SU-DHL-6 (cell line): ENCODE measurements around the gene SLC7A7.

Source experiments
- EZH2phosphoT487 ChIP-seq: fragments of 200-600 bp; sonication (generic), shearing (Covaris generic); conservative IDR thresholded peaks from 2 replicates; pipeline ENCODE4 v1.6.1; 2018; ENCODE audit warnings: mild to moderate bottlenecking, antibody characterized with exemption, low read length, moderate library complexity, mixed read lengths
- TF ChIP-seq, protein P1 (sequence below): fragments of 200-600 bp; sonication (generic); IDR thresholded peaks from one replicate; pipeline ENCODE4 v1.5.1; 2017; ENCODE audit warnings: antibody characterized with exemption, mild to moderate bottlenecking, low read length, moderate library complexity; ENCODE audit not compliant: insufficient read depth, poor library complexity, severe bottlenecking

DNA sequence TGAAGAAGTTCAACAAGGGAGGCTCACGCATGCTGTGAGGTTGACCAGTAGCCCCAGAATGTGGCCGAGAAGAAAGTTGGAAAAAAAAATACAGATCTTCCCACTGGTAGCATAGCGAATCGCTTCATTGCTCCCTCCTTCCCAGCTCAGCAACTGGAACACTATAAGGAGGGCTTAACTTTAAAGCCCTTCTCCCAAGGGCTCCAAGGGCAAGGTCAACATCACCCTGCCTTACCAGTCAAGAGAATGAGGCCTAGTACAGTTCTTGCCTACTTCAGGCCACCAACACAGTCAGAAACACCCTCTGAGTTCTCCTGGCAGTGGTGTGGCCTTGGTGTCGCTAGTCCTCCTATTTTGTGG, 34.3 kb downstream of the SLC7A7 start:
- TF ChIP-seq, protein P1, sequence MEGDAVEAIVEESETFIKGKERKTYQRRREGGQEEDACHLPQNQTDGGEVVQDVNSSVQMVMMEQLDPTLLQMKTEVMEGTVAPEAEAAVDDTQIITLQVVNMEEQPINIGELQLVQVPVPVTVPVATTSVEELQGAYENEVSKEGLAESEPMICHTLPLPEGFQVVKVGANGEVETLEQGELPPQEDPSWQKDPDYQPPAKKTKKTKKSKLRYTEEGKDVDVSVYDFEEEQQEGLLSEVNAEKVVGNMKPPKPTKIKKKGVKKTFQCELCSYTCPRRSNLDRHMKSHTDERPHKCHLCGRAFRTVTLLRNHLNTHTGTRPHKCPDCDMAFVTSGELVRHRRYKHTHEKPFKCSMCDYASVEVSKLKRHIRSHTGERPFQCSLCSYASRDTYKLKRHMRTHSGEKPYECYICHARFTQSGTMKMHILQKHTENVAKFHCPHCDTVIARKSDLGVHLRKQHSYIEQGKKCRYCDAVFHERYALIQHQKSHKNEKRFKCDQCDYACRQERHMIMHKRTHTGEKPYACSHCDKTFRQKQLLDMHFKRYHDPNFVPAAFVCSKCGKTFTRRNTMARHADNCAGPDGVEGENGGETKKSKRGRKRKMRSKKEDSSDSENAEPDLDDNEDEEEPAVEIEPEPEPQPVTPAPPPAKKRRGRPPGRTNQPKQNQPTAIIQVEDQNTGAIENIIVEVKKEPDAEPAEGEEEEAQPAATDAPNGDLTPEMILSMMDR, result no peak
- TF ChIP-seq EZH2phosphoT487, result no peak
